HepG2 (cell line): Measurements from ENCODE around the gene HSD17B11. TPM values are rescaled to one million over a fixed set of nuclear protein-coding genes. Genes with fewer than 3 reads are reported as not detected.

Source experiments
- ATAC-seq: fragments of 200-7000 bp; cut with Tn5 transposase; 3 replicates; pipeline ENCODE4 v1.9.1; 2020; ENCODE audit warnings: mild to moderate bottlenecking, moderate library complexity
- BruUV-seq: library from RNA; stranded (reverse); fragments of 400-500 nt; replicated peaks from 2 replicates; lab custom pipeline; 2021; lab: Mats Ljungman, UMichigan
- CTCF ChIA-PET: fragments of 300-600 bp; formaldehyde crosslinking; extraction: SDS; loops from one replicate; lab custom pipeline; 2021; ENCODE audit warnings: low total read pairs, inconsistent platforms, low intra/inter-chr PET ratio; lab: Yijun Ruan, JAX
- POLR2A ChIA-PET: fragments of 350-600 bp; sonication (Branson Sonifier 250); formaldehyde crosslinking; loops from one replicate; lab custom pipeline; 2020; ENCODE audit warnings: antibody characterized with exemption, inconsistent platforms; lab: Yijun Ruan, JAX
- DNase-seq: peaks from one replicate; pipeline ENCODE4 v3.0.0-alpha.2; 2015; ENCODE audit warnings: low spot score
- FAIRE-seq: peaks from 3 replicates; lab custom pipeline; 2011; peaks lifted over from hg19 to GRCh38; lab: Jason Lieb, UNC
- H2AFZ ChIP-seq: one replicate; pipeline ENCODE4 v1.6.1; 2011; ENCODE audit warnings: low read length, inconsistent platforms
- H3K27ac ChIP-seq: fragments of 300-600 bp; 3 replicates; pipeline ENCODE4 v1.8.0; 2011; ENCODE audit warnings: mixed run types, mild to moderate bottlenecking, mixed read lengths, low read length, inconsistent platforms; ENCODE audit not compliant: insufficient read depth; ENCODE audit errors: extremely low read length
- H3K27me3 ChIP-seq, 2 experiments: fragments of 200-600 bp in 1 of 2; 2 replicates in 1 of 2; 3 replicates in 1 of 2; pipeline versions ENCODE4 v1.6.0 to v1.8.0; 2011; ENCODE audit warnings: low read length in 2 of 2, mild to moderate bottlenecking in 2 of 2, moderate library complexity in 2 of 2, inconsistent platforms in 1 of 2; ENCODE audit not compliant: insufficient read depth in 2 of 2, control insufficient read depth in 1 of 2
- H3K36me3 ChIP-seq, 2 experiments: fragments of 200-600 bp in 1 of 2; replicated peaks in 1 of 2; 2 replicates in 1 of 2; 3 replicates in 1 of 2; pipeline versions ENCODE4 v1.5.1 to v1.8.0; 2011; ENCODE audit warnings: low read length in 2 of 2, inconsistent platforms in 1 of 2; ENCODE audit not compliant: insufficient read depth in 2 of 2, control insufficient read depth in 1 of 2
- H3K4me1 ChIP-seq: 2 replicates; pipeline ENCODE4 v1.5.1; 2012; ENCODE audit warnings: low read length, inconsistent platforms; ENCODE audit not compliant: insufficient read depth
- H3K4me2 ChIP-seq: 2 replicates; pipeline ENCODE4 v1.6.0; 2011; ENCODE audit warnings: low read depth, low read length, inconsistent platforms
- H3K4me3 ChIP-seq, 3 experiments: fragments of 200-600 bp in 1 of 3; sonication (generic), shearing (Covaris generic) in 1 of 3; replicated peaks in 1 of 3; 2 replicates each; pipeline ENCODE4 v1.5.1; 2011 to 2016; ENCODE audit warnings: low read length in 3 of 3, inconsistent platforms in 2 of 3, low read depth in 2 of 3, mild to moderate bottlenecking in 2 of 3, control low read depth in 1 of 3, mixed read lengths in 1 of 3; ENCODE audit not compliant: insufficient read depth in 1 of 3
- H3K79me2 ChIP-seq: one replicate; pipeline ENCODE4 v1.6.1; 2011; ENCODE audit warnings: low read length, inconsistent platforms; ENCODE audit not compliant: insufficient read depth
- H3K9ac ChIP-seq: 2 replicates; pipeline ENCODE4 v1.6.0; 2011; ENCODE audit warnings: mild to moderate bottlenecking, low read depth, low read length, inconsistent platforms; ENCODE audit not compliant: insufficient read depth
- H3K9me3 ChIP-seq: 2 replicates; pipeline ENCODE4 v1.5.1; 2012; ENCODE audit warnings: mild to moderate bottlenecking, low read length
- H4K20me1 ChIP-seq: 2 replicates; pipeline ENCODE4 v1.6.0; 2011; ENCODE audit warnings: inconsistent platforms, mild to moderate bottlenecking, low read length, moderate library complexity; ENCODE audit not compliant: insufficient read depth
- IKZF1 ChIP-seq: fragments of 450-650 bp; IDR thresholded peaks from 2 replicates; pipeline ENCODE4 v1.7.1; 2016
- IRX3 ChIP-seq: sonication (generic); formaldehyde crosslinking; IDR thresholded peaks from 2 replicates; pipeline ENCODE4 v1.8.1; 2023; ENCODE audit warnings: mild to moderate bottlenecking, low read depth, missing genetic modification reagents, borderline replicate concordance
- KAT7 ChIP-seq: IDR thresholded peaks from 2 replicates; pipeline ENCODE4 v1.6.1; 2018; ENCODE audit warnings: borderline replicate concordance, missing compliant biosample characterization
- KLF11 ChIP-seq: IDR thresholded peaks from 2 replicates; pipeline ENCODE4 v1.6.1; 2016; ENCODE audit warnings: missing compliant biosample characterization
- NCOA5 ChIP-seq: sonication (generic); formaldehyde crosslinking; IDR thresholded peaks from 2 replicates; pipeline ENCODE4 v1.4.0; 2020; ENCODE audit warnings: missing genetic modification reagents
- PHF21A ChIP-seq: sonication (generic); formaldehyde crosslinking; IDR thresholded peaks from 2 replicates; pipeline ENCODE4 v1.5.0; 2020; ENCODE audit warnings: mild to moderate bottlenecking, missing genetic modification reagents
- SETDB1 ChIP-seq: sonication (generic); formaldehyde crosslinking; IDR thresholded peaks from 2 replicates; pipeline ENCODE4 v1.5.1; 2020; ENCODE audit warnings: missing genetic modification reagents, mild to moderate bottlenecking, borderline replicate concordance
- THAP11 ChIP-seq: IDR thresholded peaks from 2 replicates; pipeline ENCODE4 v1.6.1; 2016; ENCODE audit warnings: missing biosample characterization, missing genetic modification reagents
- ZNF225 ChIP-seq: sonication (generic); formaldehyde crosslinking; IDR thresholded peaks from 2 replicates; pipeline ENCODE4 v1.4.0; 2020; ENCODE audit warnings: mild to moderate bottlenecking, missing genetic modification reagents
- ZNF24 ChIP-seq: fragments of 450-650 bp; IDR thresholded peaks from 2 replicates; pipeline ENCODE4 v1.6.1; 2017; ENCODE audit warnings: antibody characterized with exemption, mild to moderate bottlenecking
- WGBS: methylation state at CpG from one replicate; pipeline ENCODE4 v1.1.6; 2017; ENCODE audit warnings: low lambda C conversion rate; 5-methylcytosine and 5-hydroxymethylcytosine counted together
- in situ Hi-C: cut with HindIII; loops from 2 replicates; pipeline ENCODE4 v1.10.0; 2017; ENCODE audit warnings: low pct_unique_long_range_greater_than_20kb; ENCODE audit not compliant: extremely low pct_ligation_motif_present
- intact Hi-C: fragments of 100-400 bp; cut with micrococcal nuclease; formaldehyde crosslinking; loops from one replicate; pipeline ENCODE4 v1.10.0; 2022; ENCODE audit not compliant: unreplicated experiment
- polyA plus RNA-seq, 8 experiments: library from polyadenylated mRNA; depleted of rRNA in 3 of 8; stranded (reverse) in 7 of 8; unstranded in 1 of 8; fragments of >200 nt; fragmentation: Illumina TruSeq in 4 of 8; extraction: Trizol in 4 of 8; gene quantifications; 2 replicates each; pipeline versions ENCODE4 v1.2.1 to v1.2.3, GENCODE V29; 2011 to 2016; ENCODE audit warnings: low read depth in 4 of 8, missing spikeins in 1 of 8, mixed read lengths in 1 of 8; ENCODE audit not compliant: insufficient read depth in 1 of 8
- total RNA-seq, 5 experiments: library from RNA; depleted of rRNA; stranded (reverse); fragments of >200 nt; fragmentation: Illumina TruSeq; extraction: Trizol; gene quantifications; 2 replicates each; pipeline ENCODE4 v1.2.3, GENCODE V29; 2016; ENCODE audit warnings: low read depth in 1 of 5
- TF ChIP-seq, protein P1 (sequence below): sonication (generic); formaldehyde crosslinking; IDR thresholded peaks from 2 replicates; pipeline ENCODE4 v1.8.0; 2022; ENCODE audit warnings: mild to moderate bottlenecking, missing genetic modification reagents, borderline replicate concordance
- TF ChIP-seq, protein P2 (sequence below): sonication (generic); formaldehyde crosslinking; IDR thresholded peaks from 2 replicates; pipeline ENCODE4 v1.8.0; 2022; ENCODE audit warnings: missing genetic modification reagents, mild to moderate bottlenecking, inconsistent platforms, borderline replicate concordance
- TF ChIP-seq, protein P3 (sequence below): sonication (generic); formaldehyde crosslinking; IDR thresholded peaks from 2 replicates; pipeline ENCODE4 v1.4.0; 2020; ENCODE audit warnings: mild to moderate bottlenecking, missing genetic modification reagents

HSD17B11 gene
- total and polyA plus RNA-seq, 2 of the 13 experiments (the other 11 are each of a cell fraction or from before 2014, with no cell fraction given): 121 to 158 TPM

- H3K79me2 ChIP-seq: no peaks in the 10 kb centered on the region
- H3K36me3 ChIP-seq: no peaks in the 10 kb centered on the region
- whole genome bisulfite sequencing: 97% methylated on average over 3 of the region's 3 CpGs
- no peak overlapping the region for H3K4me3 ChIP-seq
- CTCF ChIA-PET: no interaction called here
- intact Hi-C loops (loop anchor here (1.0 kb wide), 1 partner anchor 35 kb away; no protein-coding TSS in a partner anchor), in situ Hi-C loops (no loop called here)
- POLR2A ChIA-PET: no interaction called here
- no peaks in the 10 kb centered on the region for H3K27me3 ChIP-seq
- no peaks in the 10 kb centered on the region for H3K4me1 ChIP-seq
- no peak overlapping the region for H3K9ac ChIP-seq
- no peak overlapping the region for H3K4me2 ChIP-seq
- no peaks in the 10 kb centered on the region for H4K20me1 ChIP-seq
- BruUV-seq: no TSS peak
- DNase-seq: no peak
- no peak overlapping the region for H3K27ac ChIP-seq
- FAIRE-seq: no peak
- H2AFZ ChIP-seq: no peak overlapping the region
- ATAC-seq: no peak
- no peaks in the 10 kb centered on the region for H3K9me3 ChIP-seq
- TF ChIP-seq IKZF1 (no peak), NCOA5 (no peak), IRX3 (no peak), ZNF225 (no peak), ZNF24 (no peak), SETDB1 (CRISPR knock-in tag) (no peak), KAT7 (CRISPR knock-in tag) (no peak), PHF21A (CRISPR knock-in tag) (no peak), THAP11 (CRISPR knock-in tag) (no peak), KLF11 (CRISPR knock-in tag) (no peak)
- TF ChIP-seq, protein P1, sequence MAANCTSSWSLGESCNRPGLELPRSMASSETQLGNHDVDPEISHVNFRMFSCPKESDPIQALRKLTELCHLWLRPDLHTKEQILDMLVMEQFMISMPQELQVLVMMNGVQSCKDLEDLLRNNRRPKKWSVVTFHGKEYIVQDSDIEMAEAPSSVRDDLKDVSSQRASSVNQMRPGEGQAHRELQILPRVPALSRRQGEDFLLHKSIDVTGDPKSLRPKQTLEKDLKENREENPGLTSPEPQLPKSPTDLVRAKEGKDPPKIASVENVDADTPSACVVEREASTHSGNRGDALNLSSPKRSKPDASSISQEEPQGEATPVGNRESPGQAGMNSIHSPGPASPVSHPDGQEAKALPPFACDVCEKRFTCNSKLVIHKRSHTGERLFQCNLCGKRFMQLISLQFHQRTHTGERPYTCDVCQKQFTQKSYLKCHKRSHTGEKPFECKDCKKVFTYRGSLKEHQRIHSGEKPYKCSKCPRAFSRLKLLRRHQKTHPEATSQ: no peak
- TF ChIP-seq, protein P2, sequence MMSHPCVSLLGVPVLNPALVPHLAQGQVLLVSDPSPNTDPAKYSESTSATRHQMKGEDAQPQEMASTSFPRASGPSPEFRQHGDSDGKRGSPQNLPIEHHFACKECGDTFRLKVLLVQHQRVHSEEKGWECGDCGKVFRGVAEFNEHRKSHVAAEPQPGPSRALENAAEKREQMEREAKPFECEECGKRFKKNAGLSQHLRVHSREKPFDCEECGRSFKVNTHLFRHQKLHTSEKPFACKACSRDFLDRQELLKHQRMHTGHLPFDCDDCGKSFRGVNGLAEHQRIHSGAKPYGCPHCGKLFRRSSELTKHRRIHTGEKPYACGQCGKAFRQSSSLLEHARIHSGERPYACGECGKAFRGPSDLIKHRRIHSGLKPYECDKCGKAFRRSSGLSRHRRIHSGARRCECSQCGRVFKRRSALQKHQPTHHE (CRISPR knock-in tag): no peak
- TF ChIP-seq, protein P3, sequence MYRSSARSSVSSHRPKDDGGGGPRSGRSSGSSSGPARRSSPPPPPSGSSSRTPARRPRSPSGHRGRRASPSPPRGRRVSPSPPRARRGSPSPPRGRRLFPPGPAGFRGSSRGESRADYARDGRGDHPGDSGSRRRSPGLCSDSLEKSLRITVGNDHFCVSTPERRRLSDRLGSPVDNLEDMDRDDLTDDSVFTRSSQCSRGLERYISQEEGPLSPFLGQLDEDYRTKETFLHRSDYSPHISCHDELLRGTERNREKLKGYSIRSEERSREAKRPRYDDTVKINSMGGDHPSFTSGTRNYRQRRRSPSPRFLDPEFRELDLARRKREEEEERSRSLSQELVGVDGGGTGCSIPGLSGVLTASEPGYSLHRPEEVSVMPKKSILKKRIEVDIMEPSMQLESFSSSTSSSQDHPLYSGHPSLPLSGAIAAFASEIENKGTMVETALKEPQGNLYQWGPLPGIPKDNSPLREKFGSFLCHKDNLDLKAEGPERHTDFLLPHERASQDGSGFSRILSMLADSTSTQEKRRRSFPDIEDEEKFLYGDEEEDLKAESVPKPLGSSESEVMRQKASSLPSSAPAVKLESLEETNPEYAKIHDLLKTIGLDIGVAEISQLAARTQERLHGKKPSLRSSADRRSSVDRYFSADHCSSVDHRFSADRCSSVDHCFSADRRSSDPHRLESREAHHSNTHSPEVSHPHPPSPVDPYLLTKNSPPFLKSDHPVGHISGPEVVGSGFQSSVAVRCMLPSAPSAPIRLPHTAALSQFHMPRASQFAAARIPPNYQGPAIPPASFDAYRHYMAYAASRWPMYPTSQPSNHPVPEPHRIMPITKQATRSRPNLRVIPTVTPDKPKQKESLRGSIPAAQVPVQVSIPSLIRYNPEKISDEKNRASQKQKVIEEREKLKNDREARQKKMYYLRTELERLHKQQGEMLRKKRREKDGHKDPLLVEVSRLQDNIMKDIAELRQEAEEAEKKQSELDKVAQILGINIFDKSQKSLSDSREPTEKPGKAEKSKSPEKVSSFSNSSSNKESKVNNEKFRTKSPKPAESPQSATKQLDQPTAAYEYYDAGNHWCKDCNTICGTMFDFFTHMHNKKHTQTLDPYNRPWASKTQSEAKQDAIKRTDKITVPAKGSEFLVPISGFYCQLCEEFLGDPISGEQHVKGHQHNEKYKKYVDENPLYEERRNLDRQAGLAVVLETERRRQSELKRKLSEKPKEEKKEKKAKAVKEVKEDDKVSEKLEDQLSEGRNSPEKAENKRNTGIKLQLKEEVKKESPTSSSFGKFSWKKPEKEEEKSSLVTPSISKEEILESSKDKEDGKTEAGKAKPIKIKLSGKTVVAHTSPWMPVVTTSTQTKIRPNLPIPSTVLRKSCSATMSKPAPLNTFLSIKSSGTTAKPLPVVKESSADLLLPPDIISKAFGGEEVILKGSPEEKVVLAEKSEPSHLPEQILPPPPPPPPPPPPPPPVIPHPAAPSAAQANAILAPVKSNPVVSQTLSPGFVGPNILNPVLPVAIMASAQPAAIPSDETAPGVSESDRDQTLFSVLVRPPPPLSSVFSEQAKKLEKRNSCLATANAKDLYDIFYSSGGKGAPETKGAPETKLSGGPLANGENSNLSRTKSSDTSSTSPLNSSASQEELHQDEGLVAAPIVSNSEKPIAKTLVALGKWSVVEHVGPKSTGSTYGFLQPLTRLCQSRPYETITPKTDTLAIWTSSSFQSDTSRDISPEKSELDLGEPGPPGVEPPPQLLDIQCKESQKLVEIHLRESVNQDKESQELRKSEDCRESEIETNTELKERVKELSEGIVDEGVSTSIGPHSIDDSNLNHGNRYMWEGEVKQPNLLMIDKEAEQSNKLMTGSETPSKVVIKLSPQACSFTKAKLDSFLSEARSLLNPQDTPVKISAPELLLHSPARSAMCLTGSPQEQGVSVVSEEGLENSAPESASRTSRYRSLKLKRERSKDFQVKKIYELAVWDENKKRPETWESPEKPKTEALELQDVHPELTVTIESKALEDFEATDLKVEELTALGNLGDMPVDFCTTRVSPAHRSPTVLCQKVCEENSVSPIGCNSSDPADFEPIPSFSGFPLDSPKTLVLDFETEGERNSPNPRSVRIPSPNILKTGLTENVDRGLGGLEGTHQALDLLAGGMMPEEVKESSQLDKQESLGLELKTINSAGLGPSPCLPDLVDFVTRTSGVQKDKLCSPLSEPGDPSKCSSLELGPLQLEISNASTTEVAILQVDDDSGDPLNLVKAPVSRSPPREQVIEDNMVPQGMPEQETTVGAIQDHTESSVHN: no peak
These were observed 77.2 kb downstream of the HSD17B11 start for GRCh38 chr4:87313756-87314155.
